H1 (cell line): ENCODE data around the gene RIPOR2. TPM values are rescaled to one million over a fixed set of nuclear protein-coding genes. Genes with fewer than 3 reads are reported as not detected.

Experiments used
- CTCF ChIA-PET: fragments of 300-600 bp; sonication (Branson Sonifier 250); formaldehyde crosslinking; loops from one replicate; lab custom pipeline; 2021; ENCODE audit not compliant: partially characterized antibody; lab: Charles Lee
- POLR2A ChIA-PET: fragments of 300-600 bp; sonication (Branson Sonifier 250); formaldehyde crosslinking; loops from one replicate; lab custom pipeline; 2021; ENCODE audit warnings: inconsistent platforms; ENCODE audit not compliant: partially characterized antibody; lab: Charles Lee
- DNase-seq, 2 experiments: peaks; one replicate each; pipeline versions ENCODE4 v3.0.0 to v3.0.0-alpha.2; 2010 to 2022; ENCODE audit warnings: low spot score in 2 of 2, low read depth in 1 of 2, mixed read lengths in 1 of 2
- FAIRE-seq: peaks from 2 replicates; lab custom pipeline; 2011; peaks lifted over from hg19 to GRCh38; lab: Jason Lieb, UNC
- H2AFZ ChIP-seq: 2 replicates; pipeline ENCODE4 v1.8.1; 2012; ENCODE audit warnings: low read length, inconsistent platforms
- H2AK5ac ChIP-seq: 2 replicates; pipeline ENCODE4 v1.6.1; 2013; ENCODE audit warnings: low read depth, low read length
- H2BK120ac ChIP-seq: replicated peaks from 2 replicates; pipeline ENCODE3; 2013; ENCODE audit warnings: low read depth, low read length, inconsistent platforms
- H2BK12ac ChIP-seq: 2 replicates; pipeline ENCODE4 v1.6.1; 2013; ENCODE audit warnings: low read depth, low read length
- H2BK15ac ChIP-seq: 2 replicates; pipeline ENCODE4 v1.6.1; 2013; ENCODE audit warnings: low read length
- H2BK20ac ChIP-seq: 2 replicates; pipeline ENCODE4 v1.6.1; 2013; ENCODE audit warnings: low read length
- H2BK5ac ChIP-seq: 2 replicates; pipeline ENCODE4 v1.6.1; 2013; ENCODE audit warnings: low read depth, low read length
- H3K14ac ChIP-seq: 2 replicates; pipeline ENCODE4 v1.6.1; 2013; ENCODE audit warnings: inconsistent platforms; ENCODE audit not compliant: insufficient read length
- H3K18ac ChIP-seq: 2 replicates; pipeline ENCODE4 v1.6.1; 2013; ENCODE audit warnings: low read length; ENCODE audit errors: extremely low read depth
- H3K23ac ChIP-seq: 2 replicates; pipeline ENCODE4 v1.6.1; 2013; ENCODE audit warnings: inconsistent platforms; ENCODE audit not compliant: insufficient read length
- H3K23me2 ChIP-seq: 2 replicates; pipeline ENCODE4 v1.6.1; 2013; ENCODE audit warnings: low read depth, low read length
- H3K27ac ChIP-seq: 2 replicates; pipeline ENCODE4 v1.6.1; 2011; ENCODE audit warnings: low read depth, low read length, inconsistent platforms
- H3K27me3 ChIP-seq, 4 experiments: replicated peaks in 1 of 4; 1 replicate in 1 of 4; 2 replicates in 3 of 4; pipeline versions ENCODE4 v1.6.1 to v1.8.1; 2011 to 2013; ENCODE audit warnings: low read length in 3 of 4, mild to moderate bottlenecking in 3 of 4, inconsistent platforms in 2 of 4, mixed read lengths in 2 of 4, moderate library complexity in 1 of 4; ENCODE audit not compliant: control insufficient read depth in 3 of 4, insufficient read depth in 3 of 4; ENCODE audit errors: extremely low read depth in 1 of 4
- H3K36me3 ChIP-seq, 4 experiments: 2 replicates each; pipeline versions ENCODE4 v1.6.1 to v1.8.1; 2011 to 2013; ENCODE audit warnings: mild to moderate bottlenecking in 4 of 4, low read length in 3 of 4, moderate library complexity in 2 of 4, control low read depth in 1 of 4, inconsistent platforms in 1 of 4; ENCODE audit not compliant: insufficient read depth in 4 of 4, control insufficient read depth in 2 of 4
- H3K4ac ChIP-seq: replicated peaks from 2 replicates; pipeline ENCODE3; 2013; ENCODE audit warnings: low read length, low read depth, mixed read lengths, inconsistent platforms; ENCODE audit not compliant: insufficient read length
- H3K4me1 ChIP-seq, 4 experiments: replicated peaks in 1 of 4; 1 replicate in 1 of 4; 2 replicates in 3 of 4; pipeline versions ENCODE4 v1.6.1 to v1.8.1; 2011 to 2013; ENCODE audit warnings: low read length in 3 of 4, inconsistent platforms in 2 of 4, mixed read lengths in 1 of 4; ENCODE audit not compliant: insufficient read depth in 4 of 4, control insufficient read depth in 3 of 4
- H3K4me2 ChIP-seq, 2 experiments: 2 replicates each; pipeline versions ENCODE4 v1.6.1 to v1.8.1; 2011 to 2013; ENCODE audit warnings: low read depth in 2 of 2, low read length in 2 of 2, control low read depth in 1 of 2, inconsistent platforms in 1 of 2, mild to moderate bottlenecking in 1 of 2; ENCODE audit not compliant: insufficient read depth in 1 of 2
- H3K4me3 ChIP-seq, 4 experiments: fragments of 200-600, 300-600 bp in 1 of 4; sonication (generic), shearing (Covaris generic), sonication (Bioruptor Twin) in 1 of 4; 2 replicates each; pipeline versions ENCODE4 v1.5.1 to v1.8.1; 2011 to 2016; ENCODE audit warnings: low read length in 4 of 4, low read depth in 3 of 4, control low read depth in 2 of 4, inconsistent platforms in 2 of 4, mild to moderate bottlenecking in 2 of 4, mixed read lengths in 1 of 4, moderate library complexity in 1 of 4; ENCODE audit not compliant: insufficient read depth in 2 of 4; ENCODE audit errors: extremely low read depth in 1 of 4
- H3K56ac ChIP-seq: replicated peaks from 2 replicates; pipeline ENCODE3; 2013; ENCODE audit warnings: low read depth, mild to moderate bottlenecking, mixed read lengths, low read length, inconsistent platforms; ENCODE audit not compliant: insufficient read length
- H3K79me1 ChIP-seq: 2 replicates; pipeline ENCODE4 v1.6.1; 2013; ENCODE audit warnings: low read depth, low read length, control low read depth
- H3K79me2 ChIP-seq, 2 experiments: 2 replicates each; pipeline versions ENCODE4 v1.6.1 to v1.8.1; 2012 to 2013; ENCODE audit warnings: low read length in 2 of 2, mild to moderate bottlenecking in 2 of 2, inconsistent platforms in 1 of 2; ENCODE audit not compliant: insufficient read depth in 2 of 2, control insufficient read depth in 1 of 2
- H3K9ac ChIP-seq, 4 experiments: replicated peaks in 1 of 4; 1 replicate in 1 of 4; 2 replicates in 3 of 4; pipeline versions ENCODE4 v1.6.1 to v1.8.1; 2011 to 2013; ENCODE audit warnings: low read depth in 3 of 4, low read length in 3 of 4, control low read depth in 2 of 4, mild to moderate bottlenecking in 2 of 4, moderate library complexity in 2 of 4, inconsistent platforms in 1 of 4; ENCODE audit errors: extremely low read depth in 1 of 4
- H3K9me3 ChIP-seq, 2 experiments: 2 replicates each; pipeline versions ENCODE4 v1.6.1 to v1.8.1; 2012 to 2013; ENCODE audit warnings: mild to moderate bottlenecking in 2 of 2, moderate library complexity in 2 of 2, control low read depth in 1 of 2, inconsistent platforms in 1 of 2, low read depth in 1 of 2, low read length in 1 of 2, mixed read lengths in 1 of 2; ENCODE audit not compliant: insufficient read depth in 2 of 2
- H4K20me1 ChIP-seq, 2 experiments: replicated peaks in 1 of 2; 2 replicates each; pipeline versions ENCODE3 to v1.8.1; 2011 to 2013; ENCODE audit warnings: inconsistent platforms in 2 of 2, low read length in 2 of 2, mild to moderate bottlenecking in 1 of 2; ENCODE audit not compliant: insufficient read depth in 2 of 2, control insufficient read depth in 1 of 2
- H4K5ac ChIP-seq: 2 replicates; pipeline ENCODE4 v1.6.1; 2013; ENCODE audit warnings: low read length, low read depth, mixed read lengths, inconsistent platforms; ENCODE audit not compliant: insufficient read length
- H4K8ac ChIP-seq: 2 replicates; pipeline ENCODE4 v1.8.0; 2013; ENCODE audit warnings: mild to moderate bottlenecking, moderate library complexity, low read length, inconsistent platforms; ENCODE audit not compliant: insufficient read depth; ENCODE audit errors: extremely low read depth
- H4K91ac ChIP-seq: replicated peaks from 2 replicates; pipeline ENCODE3; 2013; ENCODE audit warnings: low read length, mixed read lengths, inconsistent platforms; ENCODE audit not compliant: insufficient read length
- RNF2 ChIP-seq: fragments of 200-900, 300-1000 bp; sonication (generic); IDR thresholded peaks from 2 replicates; pipeline ENCODE4 v1.7.1; 2016; ENCODE audit warnings: borderline replicate concordance, low read depth, mild to moderate bottlenecking, antibody characterized with exemption, low read length; ENCODE audit not compliant: poor library complexity, severe bottlenecking; ENCODE audit errors: missing control alignments
- SP4 ChIP-seq: IDR thresholded peaks from 2 replicates; pipeline ENCODE4 v1.6.1; 2012; ENCODE audit warnings: low read length, inconsistent platforms
- WGBS, 2 experiments: shearing (Covaris generic) in 1 of 2; methylation state at CpG; one replicate each; pipeline versions ENCODE4 v1.1.6 to v1.1.7; 2013 to 2015; ENCODE audit warnings: low lambda C conversion rate in 2 of 2, mixed read lengths in 2 of 2, inconsistent platforms in 1 of 2, low coverage in 1 of 2, missing lambda C conversion rate in 1 of 2; ENCODE audit not compliant: insufficient replicate concordance in 2 of 2, insufficient coverage in 1 of 2, insufficient read length in 1 of 2; ENCODE audit errors: extremely low coverage in 1 of 2, missing lambda C conversion rate in 1 of 2; 5-methylcytosine and 5-hydroxymethylcytosine counted together
- polyA plus RNA-seq, 7 experiments: library from polyadenylated mRNA; depleted of rRNA in 3 of 7; stranded (reverse) in 5 of 7; unstranded in 2 of 7; fragments of >200 nt in 5 of 7; fragments of 200-250 nt in 2 of 7; gene quantifications; 1 replicate in 5 of 7; 2 replicates in 1 of 7; 4 replicates in 1 of 7; pipeline versions ENCODE4 v1.2.1 to v1.2.3, GENCODE V29; 2011 to 2013; ENCODE audit warnings: missing spikeins in 2 of 7, mixed read lengths in 2 of 7
- total RNA-seq: library from RNA; stranded (reverse); fragmentation: NEBNext Ultra II Directional; extraction: Animal tissue kit (Norgen Biotek cat#: 25700); gene quantifications from 2 replicates; pipeline ENCODE4 v1.2.1, GENCODE V29; 2021

Gene RIPOR2
- total and polyA plus RNA-seq, 2 of the 8 experiments (the other 6 are each of a cell fraction or from before 2014, with no cell fraction given) = 16.7 to 45.6 TPM

- H2BK12ac ChIP-seq = no peak overlapping the region
- H2BK15ac ChIP-seq = no peak overlapping the region
- H3K4me2 ChIP-seq = no peak overlapping the region
- POLR2A ChIA-PET = interaction anchor here (0.6 to 1.2 kb wide), 3 partner anchors 19 to 321 kb away, joined by 3 read pairs; no protein-coding TSS in a partner anchor
- 91% methylated on average over 3 of the region's 3 CpGs; no CpG with 5 or more reads in 1 of the 2 experiments for WGBS, 2 experiments
- H4K20me1 ChIP-seq = no peaks in the 10 kb centered on the region
- H2AFZ ChIP-seq = no peak overlapping the region
- CTCF ChIA-PET = interaction anchor here (0.6 to 3.6 kb wide), 5 partner anchors 8 to 589 kb away, joined by 3 to 15 read pairs (median 5); no protein-coding TSS in a partner anchor
- no peak overlapping the region for H3K27ac ChIP-seq
- no peak overlapping the region for H3K4me3 ChIP-seq
- H3K27me3 ChIP-seq = no peaks in the 10 kb centered on the region
- no peak overlapping the region for H3K18ac ChIP-seq
- H3K79me1 ChIP-seq = no peaks in the 10 kb centered on the region
- H3K56ac ChIP-seq = no peak overlapping the region
- no peaks in the 10 kb centered on the region for H3K36me3 ChIP-seq
- H3K14ac ChIP-seq = no peak overlapping the region
- no peak overlapping the region for H2BK5ac ChIP-seq
- H3K4me1 ChIP-seq = no peaks in the 10 kb centered on the region
- H4K8ac ChIP-seq = no peak overlapping the region
- H2AK5ac ChIP-seq = no peak overlapping the region
- TF ChIP-seq SP4 (no peak), RNF2 (no peak)
- H3K9ac ChIP-seq = no peak overlapping the region
- FAIRE-seq (no peak), DNase-seq (no peak)
- no peak overlapping the region for H4K91ac ChIP-seq
- H3K23ac ChIP-seq = no peak overlapping the region
- H2BK20ac ChIP-seq = no peak overlapping the region; the same call in 1 of the 2 replicates
- H3K9me3 ChIP-seq = 0 out of 4 replicates have a peak, but pooled peaks cover 0 to 2% of the 10 kb centered on the region in 2 experiments
- H4K5ac ChIP-seq = no peak overlapping the region
- H3K79me2 ChIP-seq = no peaks in the 10 kb centered on the region
- H2BK120ac ChIP-seq = no peak overlapping the region
- H3K23me2 ChIP-seq = peaks cover 2% of the 10 kb centered on the region; the same call in 1 of the 2 replicates
- H3K4ac ChIP-seq = no peak overlapping the region
These were observed 25.3 kb upstream of the RIPOR2 start for GRCh38 chr6:24960991-24961475.
